Measurements from ENCODE around the gene ARID1B.

Gene ARID1B

DNA sequence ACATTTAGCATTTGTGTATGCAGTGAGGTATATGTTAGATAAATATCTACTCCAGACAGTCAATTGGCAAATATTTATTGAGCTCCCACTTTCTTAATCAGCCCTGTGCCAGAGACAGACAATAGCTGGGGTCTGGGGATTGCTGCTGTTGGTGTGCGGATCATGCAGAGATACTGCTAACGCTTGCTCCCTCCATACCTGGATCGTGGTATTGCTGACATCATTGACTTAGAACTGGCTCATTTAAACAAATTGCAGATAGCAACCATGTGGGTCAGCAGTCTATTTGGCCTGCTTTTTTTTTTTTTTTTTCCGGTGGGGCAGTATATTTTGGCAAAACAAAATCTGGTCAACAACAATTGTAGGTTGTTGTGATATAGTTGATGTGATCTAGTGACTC, 9.5 kb downstream of the ARID1B start:
- Histone ChIP-seq H3K4me1 (ENCODE audit: insufficient read depth, poor library complexity, severe bottlenecking) (peaks cover 28% of the 10 kb centered on the region), H3K36me3 (ENCODE audit: low read depth) (peaks cover 11% of the 10 kb centered on the region)
- TF ChIP-seq, protein P1, sequence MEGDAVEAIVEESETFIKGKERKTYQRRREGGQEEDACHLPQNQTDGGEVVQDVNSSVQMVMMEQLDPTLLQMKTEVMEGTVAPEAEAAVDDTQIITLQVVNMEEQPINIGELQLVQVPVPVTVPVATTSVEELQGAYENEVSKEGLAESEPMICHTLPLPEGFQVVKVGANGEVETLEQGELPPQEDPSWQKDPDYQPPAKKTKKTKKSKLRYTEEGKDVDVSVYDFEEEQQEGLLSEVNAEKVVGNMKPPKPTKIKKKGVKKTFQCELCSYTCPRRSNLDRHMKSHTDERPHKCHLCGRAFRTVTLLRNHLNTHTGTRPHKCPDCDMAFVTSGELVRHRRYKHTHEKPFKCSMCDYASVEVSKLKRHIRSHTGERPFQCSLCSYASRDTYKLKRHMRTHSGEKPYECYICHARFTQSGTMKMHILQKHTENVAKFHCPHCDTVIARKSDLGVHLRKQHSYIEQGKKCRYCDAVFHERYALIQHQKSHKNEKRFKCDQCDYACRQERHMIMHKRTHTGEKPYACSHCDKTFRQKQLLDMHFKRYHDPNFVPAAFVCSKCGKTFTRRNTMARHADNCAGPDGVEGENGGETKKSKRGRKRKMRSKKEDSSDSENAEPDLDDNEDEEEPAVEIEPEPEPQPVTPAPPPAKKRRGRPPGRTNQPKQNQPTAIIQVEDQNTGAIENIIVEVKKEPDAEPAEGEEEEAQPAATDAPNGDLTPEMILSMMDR (IDR thresholded peaks at IDR 0.05; ENCODE audit: poor library complexity, severe bottlenecking), result no peak

DNA sequence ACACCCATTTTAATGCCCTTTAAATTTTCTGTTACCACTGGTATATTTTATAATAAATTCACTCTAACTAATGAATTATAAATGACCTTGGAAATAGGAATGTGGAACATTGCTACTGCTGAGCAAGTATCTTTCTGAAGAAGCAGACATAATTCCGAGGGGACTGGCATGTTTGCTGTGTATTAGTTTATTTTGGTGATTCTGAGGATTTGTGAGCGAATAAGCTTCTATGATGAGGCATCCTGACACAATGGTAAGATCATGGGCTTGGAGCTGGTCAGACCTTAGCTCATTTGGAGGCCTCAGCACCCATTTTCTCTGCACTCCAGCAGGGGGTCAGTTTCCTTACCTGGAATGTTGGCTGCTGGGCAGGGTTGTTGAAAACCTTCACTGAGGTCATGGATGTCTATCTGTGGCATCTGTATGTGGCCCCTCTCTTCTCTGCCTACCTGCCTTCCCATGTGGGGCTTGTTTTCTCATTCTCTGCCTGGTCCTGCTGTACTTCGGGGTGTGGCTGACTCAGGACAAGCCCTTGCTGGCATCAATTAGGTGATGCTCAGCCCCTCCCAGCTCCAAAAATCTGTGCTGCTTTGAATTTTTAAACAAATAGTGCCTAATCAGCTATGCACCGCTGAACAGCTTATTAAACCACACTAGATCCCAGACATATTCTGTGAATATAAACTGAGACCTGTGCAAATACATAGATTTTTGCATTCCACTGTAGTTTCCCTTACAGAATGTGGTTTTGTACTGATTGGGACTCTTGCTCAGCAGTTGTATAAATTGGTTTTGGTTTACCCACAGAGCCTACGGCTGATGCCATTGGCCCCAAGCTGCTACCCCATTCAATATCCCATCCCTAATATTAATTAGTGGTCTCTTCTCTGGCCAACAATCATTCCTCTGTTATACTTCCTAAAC, 10.7 kb downstream of the ARID1B start:
- TF ChIP-seq, protein P1 (IDR thresholded peaks at IDR 0.05; ENCODE audit: poor library complexity, severe bottlenecking), result no peak
- DNase-seq (ENCODE audit: low spot score) (no peak), ATAC-seq (ENCODE audit: low read depth) (no peak)
- Histone ChIP-seq H3K4me1 (ENCODE audit: insufficient read depth, poor library complexity, severe bottlenecking) (peaks cover 23% of the 10 kb centered on the region), H3K36me3 (ENCODE audit: low read depth) (peaks cover 11% of the 10 kb centered on the region), H3K27ac (ENCODE audit: poor library complexity, severe bottlenecking) (no peak overlapping the region), H3K9me3 (ENCODE audit: severe bottlenecking) (no peaks in the 10 kb centered on the region), H3K27me3 (ENCODE audit: insufficient read depth, poor library complexity, severe bottlenecking) (no peaks in the 10 kb centered on the region), H3K4me3 (ENCODE audit: severe bottlenecking) (no peak overlapping the region)

More for the DNA sequence above, 9.5 kb downstream of the ARID1B start:
- H3K27ac ChIP-seq (ENCODE audit: poor library complexity, severe bottlenecking), result no peak overlapping the region
- no peaks in the 10 kb centered on the region for H3K9me3 ChIP-seq (ENCODE audit: severe bottlenecking)
- no peak for ATAC-seq (ENCODE audit: low read depth)
- DNase-seq (ENCODE audit: low spot score), result no peak
- no peak overlapping the region for H3K4me3 ChIP-seq (ENCODE audit: severe bottlenecking)
- H3K27me3 ChIP-seq (ENCODE audit: insufficient read depth, poor library complexity, severe bottlenecking), result no peaks in the 10 kb centered on the region

DNA sequence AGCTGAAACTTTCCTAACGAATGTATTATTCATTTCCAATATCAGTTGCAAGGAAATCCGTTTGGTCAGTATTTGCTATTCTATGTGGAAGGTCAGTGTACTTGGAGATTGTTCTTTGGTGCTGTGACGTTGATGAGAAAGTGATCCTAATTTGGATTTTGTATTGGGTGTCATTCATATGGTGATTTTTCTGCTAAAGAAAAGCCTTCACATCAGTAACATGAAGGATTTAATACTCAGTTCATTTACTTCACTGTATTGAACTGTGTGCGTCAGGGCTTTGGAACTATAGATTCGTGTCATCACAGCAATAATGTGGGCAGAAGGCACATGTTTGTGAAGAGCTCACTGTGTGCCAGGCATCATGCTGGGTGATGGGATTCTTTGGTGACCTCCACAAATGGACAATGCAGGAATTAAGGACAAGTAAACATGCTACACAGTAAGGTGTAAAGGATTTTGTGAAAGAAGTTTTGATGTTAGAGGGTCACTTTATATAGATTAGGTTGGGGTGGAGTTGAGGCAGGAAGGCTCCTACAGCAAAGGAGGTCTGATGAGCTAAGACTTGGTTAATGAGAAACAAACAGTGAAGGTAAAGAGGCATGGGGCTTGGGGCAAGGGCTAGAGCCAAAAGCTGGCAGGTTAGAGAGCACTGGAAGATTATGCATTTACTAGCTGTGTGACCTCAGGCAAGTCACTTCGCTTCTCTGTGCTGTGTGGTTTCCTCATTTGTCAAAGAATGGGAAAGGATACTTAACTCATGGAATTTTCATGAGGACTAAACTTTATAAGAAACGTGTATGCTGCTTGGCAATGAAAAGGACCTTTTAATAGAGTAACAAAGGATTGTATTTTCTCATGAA, 12.1 kb downstream of the ARID1B start:
- DNase-seq (ENCODE audit: low spot score) (no peak), ATAC-seq (ENCODE audit: low read depth) (no peak)
- H3K9me3 ChIP-seq (ENCODE audit: severe bottlenecking), result no peaks in the 10 kb centered on the region
- no peaks in the 10 kb centered on the region for H3K27me3 ChIP-seq (ENCODE audit: insufficient read depth, poor library complexity, severe bottlenecking)
- peaks cover 13% of the 10 kb centered on the region for H3K4me1 ChIP-seq (ENCODE audit: insufficient read depth, poor library complexity, severe bottlenecking)
- TF ChIP-seq, protein P1 (IDR thresholded peaks at IDR 0.05; ENCODE audit: poor library complexity, severe bottlenecking), result no peak
- no peak overlapping the region for H3K27ac ChIP-seq (ENCODE audit: poor library complexity, severe bottlenecking)
- H3K4me3 ChIP-seq (ENCODE audit: severe bottlenecking), result no peak overlapping the region
- H3K36me3 ChIP-seq (ENCODE audit: low read depth), result peaks cover 11% of the 10 kb centered on the region

DNA sequence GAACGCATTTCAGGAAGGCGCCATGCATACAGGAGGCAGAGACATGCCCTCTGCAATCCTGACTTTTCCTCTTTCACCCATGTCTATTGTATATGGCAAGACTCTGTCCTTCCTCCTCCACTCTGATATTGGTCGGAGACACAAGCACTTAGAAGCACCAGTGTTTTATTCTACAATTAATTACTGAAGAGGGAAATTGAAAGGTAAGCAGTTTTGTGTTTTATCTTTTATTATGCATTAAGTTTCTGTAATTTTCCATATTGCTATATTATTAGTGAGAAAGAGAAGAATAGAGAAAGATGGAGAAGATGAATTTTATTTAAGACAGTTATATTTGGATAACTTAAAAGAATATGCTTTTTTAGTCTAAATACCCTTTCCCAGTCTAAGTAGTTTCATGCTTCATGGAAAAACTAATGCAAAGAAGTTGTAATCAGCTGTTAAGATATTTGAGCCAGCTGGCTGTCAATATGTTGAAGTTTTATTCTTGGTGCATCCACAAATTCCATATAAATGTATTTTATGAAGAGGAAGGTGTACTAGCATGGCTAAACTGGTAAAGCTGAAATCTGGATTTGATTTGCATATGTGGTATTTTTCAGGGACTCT, 13.6 kb downstream of the ARID1B start:
- Histone ChIP-seq H3K27me3 (ENCODE audit: insufficient read depth, poor library complexity, severe bottlenecking) (no peaks in the 10 kb centered on the region), H3K4me3 (ENCODE audit: severe bottlenecking) (no peak overlapping the region), H3K27ac (ENCODE audit: poor library complexity, severe bottlenecking) (no peak overlapping the region), H3K4me1 (ENCODE audit: insufficient read depth, poor library complexity, severe bottlenecking) (peaks cover 13% of the 10 kb centered on the region), H3K9me3 (ENCODE audit: severe bottlenecking) (no peaks in the 10 kb centered on the region), H3K36me3 (ENCODE audit: low read depth) (peaks cover under 1% of the 10 kb centered on the region; the same call in 1 of the 2 replicates)
- DNase-seq (ENCODE audit: low spot score), result no peak
- TF ChIP-seq, protein P1 (IDR thresholded peaks at IDR 0.05; ENCODE audit: poor library complexity, severe bottlenecking), result no peak
- ATAC-seq (ENCODE audit: low read depth), result no peak
